Fibroblast of lung (primary cell): Measurements from ENCODE around the gene SH3YL1. TPM values are rescaled to one million over a fixed set of nuclear protein-coding genes. Genes with fewer than 3 reads are reported as not detected.

Experiments used
- DNase-seq, 2 donors: peaks; one replicate each; pipeline versions ENCODE4 v3.0.0 to v3.0.0-alpha.2; 2010; ENCODE audit warnings: low read depth in 2 of 2
- H2AFZ ChIP-seq: 2 replicates; pipeline ENCODE4 v1.5.1; 2012; ENCODE audit warnings: low read length, control low read depth, inconsistent platforms
- H3K27ac ChIP-seq: 2 replicates; pipeline ENCODE4 v1.5.1; 2011; ENCODE audit warnings: low read length, control low read depth; ENCODE audit not compliant: insufficient read depth
- H3K27me3 ChIP-seq: 2 replicates; pipeline ENCODE4 v1.5.1; 2011; ENCODE audit warnings: mild to moderate bottlenecking, low read length; ENCODE audit not compliant: control insufficient read depth, insufficient read depth
- H3K36me3 ChIP-seq: 2 replicates; pipeline ENCODE4 v1.5.1; 2011; ENCODE audit warnings: low read length; ENCODE audit not compliant: control insufficient read depth, insufficient read depth
- H3K4me1 ChIP-seq: 2 replicates; pipeline ENCODE4 v1.5.1; 2011; ENCODE audit warnings: low read length; ENCODE audit not compliant: control insufficient read depth, insufficient read depth; ENCODE audit errors: extremely low read depth
- H3K4me2 ChIP-seq: 2 replicates; pipeline ENCODE4 v1.5.1; 2011; ENCODE audit warnings: low read length, control low read depth; ENCODE audit not compliant: insufficient read depth; ENCODE audit errors: extremely low read depth
- H3K4me3 ChIP-seq, 4 experiments: fragments of 200-600 bp in 1 of 4; sonication (generic) in 1 of 4; replicated peaks in 1 of 4; 2 replicates each; pipeline ENCODE4 v1.5.1; 2011 to 2016; ENCODE audit warnings: low read length in 4 of 4, low read depth in 3 of 4, mild to moderate bottlenecking in 3 of 4, control low read depth in 2 of 4, inconsistent platforms in 1 of 4, mixed read lengths in 1 of 4; ENCODE audit not compliant: insufficient read depth in 1 of 4; ENCODE audit errors: control extremely low read depth in 1 of 4
- H3K79me2 ChIP-seq: 2 replicates; pipeline ENCODE4 v1.5.1; 2012; ENCODE audit warnings: mild to moderate bottlenecking, low read length, inconsistent platforms; ENCODE audit not compliant: control insufficient read depth, insufficient read depth
- H3K9ac ChIP-seq: 2 replicates; pipeline ENCODE4 v1.5.1; 2011; ENCODE audit warnings: mild to moderate bottlenecking, low read length, control low read depth; ENCODE audit not compliant: insufficient read depth
- H3K9me3 ChIP-seq: 2 replicates; pipeline ENCODE4 v1.5.1; 2012; ENCODE audit warnings: low read depth, low read length; ENCODE audit not compliant: control insufficient read depth, insufficient read depth
- H4K20me1 ChIP-seq: 2 replicates; pipeline ENCODE4 v1.5.1; 2011; ENCODE audit warnings: low read length; ENCODE audit not compliant: control insufficient read depth, insufficient read depth; ENCODE audit errors: extremely low read depth
- EZH2 ChIP-seq: IDR thresholded peaks from 2 replicates; pipeline ENCODE4 v1.5.1; 2012; ENCODE audit warnings: low read length, control low read depth, mild to moderate bottlenecking; ENCODE audit errors: missing control alignments
- polyA plus RNA-seq, 2 donors: library from polyadenylated mRNA; depleted of rRNA in 1 of 2; stranded (reverse) in 1 of 2; unstranded in 1 of 2; fragments of >200 nt; gene quantifications; 2 replicates each; pipeline ENCODE4 v1.2.1, GENCODE V29; 2011 to 2012; ENCODE audit warnings: missing spikeins in 1 of 2
- total RNA-seq: library from RNA; depleted of rRNA; stranded (reverse); fragments of >200 nt; gene quantifications from 2 replicates; pipeline ENCODE4 v1.2.1, GENCODE V29; 2014
- TF ChIP-seq, protein P1 (sequence below), 2 donors: IDR thresholded peaks in 1 of 2; conservative IDR thresholded peaks in 1 of 2; 1 replicate in 1 of 2; 2 replicates in 1 of 2; pipeline ENCODE4 v1.5.1; 2011 to 2012; ENCODE audit warnings: low read length in 2 of 2, control low read depth in 1 of 2, inconsistent platforms in 1 of 2, low read depth in 1 of 2, mild to moderate bottlenecking in 1 of 2

SH3YL1 gene
- total and polyA plus RNA-seq, 2 donors (not counting 1 experiment from before 2014, with no cell fraction given) = 36.5 to 37.9 TPM

DNA sequence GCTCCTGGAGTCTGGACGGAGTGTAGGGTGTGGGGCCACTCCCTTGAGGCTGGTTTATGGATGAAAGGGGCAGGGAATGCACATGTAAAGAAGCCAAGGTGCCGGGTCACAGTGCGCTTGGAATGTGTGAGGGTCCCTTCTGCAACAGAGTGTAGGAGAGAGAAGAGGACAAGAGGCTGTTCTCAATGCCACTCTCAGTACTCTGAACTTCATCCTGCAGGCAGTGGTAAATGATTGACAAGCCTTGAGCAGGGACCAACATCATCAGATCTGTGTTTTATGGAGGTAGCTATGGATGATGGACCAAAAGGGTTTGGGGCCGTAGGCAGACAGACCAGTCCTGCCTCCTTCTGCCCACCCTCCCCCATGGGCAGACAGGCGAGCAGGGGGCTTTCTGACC is 31.3 kb upstream of the SH3YL1 start:
- Histone ChIP-seq H3K9ac (no peak overlapping the region), H3K27me3 (no peaks in the 10 kb centered on the region), H3K79me2 (no peaks in the 10 kb centered on the region), H3K4me3 (no peak overlapping the region), H3K9me3 (no peaks in the 10 kb centered on the region), H3K4me2 (no peak overlapping the region), H4K20me1 (no peaks in the 10 kb centered on the region), H3K4me1 (no peaks in the 10 kb centered on the region), H2AFZ (no peak overlapping the region), H3K36me3 (no peaks in the 10 kb centered on the region), H3K27ac (no peak overlapping the region)
- TF ChIP-seq, protein P1, sequence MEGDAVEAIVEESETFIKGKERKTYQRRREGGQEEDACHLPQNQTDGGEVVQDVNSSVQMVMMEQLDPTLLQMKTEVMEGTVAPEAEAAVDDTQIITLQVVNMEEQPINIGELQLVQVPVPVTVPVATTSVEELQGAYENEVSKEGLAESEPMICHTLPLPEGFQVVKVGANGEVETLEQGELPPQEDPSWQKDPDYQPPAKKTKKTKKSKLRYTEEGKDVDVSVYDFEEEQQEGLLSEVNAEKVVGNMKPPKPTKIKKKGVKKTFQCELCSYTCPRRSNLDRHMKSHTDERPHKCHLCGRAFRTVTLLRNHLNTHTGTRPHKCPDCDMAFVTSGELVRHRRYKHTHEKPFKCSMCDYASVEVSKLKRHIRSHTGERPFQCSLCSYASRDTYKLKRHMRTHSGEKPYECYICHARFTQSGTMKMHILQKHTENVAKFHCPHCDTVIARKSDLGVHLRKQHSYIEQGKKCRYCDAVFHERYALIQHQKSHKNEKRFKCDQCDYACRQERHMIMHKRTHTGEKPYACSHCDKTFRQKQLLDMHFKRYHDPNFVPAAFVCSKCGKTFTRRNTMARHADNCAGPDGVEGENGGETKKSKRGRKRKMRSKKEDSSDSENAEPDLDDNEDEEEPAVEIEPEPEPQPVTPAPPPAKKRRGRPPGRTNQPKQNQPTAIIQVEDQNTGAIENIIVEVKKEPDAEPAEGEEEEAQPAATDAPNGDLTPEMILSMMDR (conservative IDR thresholded peaks at IDR 0.05 in 1 of 2, IDR thresholded peaks at IDR 0.05 in 1 of 2; ENCODE audit: low read depth in 1 of 2, low read length in 2 of 2) = no peak
- TF ChIP-seq EZH2 = no peak
- DNase-seq = no peak

DNA sequence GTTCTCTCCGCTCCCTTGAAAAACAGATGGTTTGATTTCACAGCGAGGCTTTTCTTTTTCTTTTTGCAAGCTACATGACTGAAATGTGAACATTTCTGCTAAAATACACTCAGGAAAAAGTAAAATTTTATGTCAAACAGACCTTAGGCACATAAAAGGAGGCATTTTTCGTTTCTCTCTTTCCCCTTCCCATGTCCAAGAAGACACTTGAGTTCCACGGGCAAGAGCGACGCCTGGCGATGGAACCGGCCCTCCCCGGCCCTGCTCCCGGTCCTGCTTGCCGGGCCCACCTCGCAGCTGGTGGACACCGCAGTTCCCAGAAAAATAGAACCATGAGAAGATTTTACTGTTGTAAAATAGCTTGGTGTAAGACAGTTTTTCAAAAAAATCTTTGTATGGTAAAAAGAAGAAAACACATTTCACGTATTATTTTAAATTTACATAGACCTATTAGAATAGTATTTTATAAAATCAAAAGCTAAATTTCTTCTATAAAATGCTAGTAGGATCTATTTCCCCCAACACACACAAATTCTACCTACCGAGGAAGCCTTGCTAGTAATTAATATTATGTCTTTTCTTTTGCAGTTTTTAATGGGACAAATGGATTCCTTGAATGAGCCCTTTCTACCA is 26.4 kb upstream of the SH3YL1 start:
- Histone ChIP-seq H3K27ac (no peak overlapping the region), H4K20me1 (no peaks in the 10 kb centered on the region), H3K4me3 (peak overlapping the region; percentile 43 to 62 (median 56)), H3K9ac (no peak overlapping the region), H3K9me3 (no peaks in the 10 kb centered on the region), H3K4me1 (no peaks in the 10 kb centered on the region), H3K36me3 (no peaks in the 10 kb centered on the region), H3K4me2 (peak overlapping the region; percentile 76), H2AFZ (peak overlapping the region; percentile 1), H3K79me2 (no peaks in the 10 kb centered on the region), H3K27me3 (peaks cover 6% of the 10 kb centered on the region)
- TF ChIP-seq EZH2 = no peak
- TF ChIP-seq, protein P1 (conservative IDR thresholded peaks at IDR 0.05 in 1 of 2, IDR thresholded peaks at IDR 0.05 in 1 of 2; ENCODE audit: low read depth in 1 of 2, low read length in 2 of 2) = peak; percentile 77 to 94
- peak; percentile 73 to 83 for DNase-seq

DNA sequence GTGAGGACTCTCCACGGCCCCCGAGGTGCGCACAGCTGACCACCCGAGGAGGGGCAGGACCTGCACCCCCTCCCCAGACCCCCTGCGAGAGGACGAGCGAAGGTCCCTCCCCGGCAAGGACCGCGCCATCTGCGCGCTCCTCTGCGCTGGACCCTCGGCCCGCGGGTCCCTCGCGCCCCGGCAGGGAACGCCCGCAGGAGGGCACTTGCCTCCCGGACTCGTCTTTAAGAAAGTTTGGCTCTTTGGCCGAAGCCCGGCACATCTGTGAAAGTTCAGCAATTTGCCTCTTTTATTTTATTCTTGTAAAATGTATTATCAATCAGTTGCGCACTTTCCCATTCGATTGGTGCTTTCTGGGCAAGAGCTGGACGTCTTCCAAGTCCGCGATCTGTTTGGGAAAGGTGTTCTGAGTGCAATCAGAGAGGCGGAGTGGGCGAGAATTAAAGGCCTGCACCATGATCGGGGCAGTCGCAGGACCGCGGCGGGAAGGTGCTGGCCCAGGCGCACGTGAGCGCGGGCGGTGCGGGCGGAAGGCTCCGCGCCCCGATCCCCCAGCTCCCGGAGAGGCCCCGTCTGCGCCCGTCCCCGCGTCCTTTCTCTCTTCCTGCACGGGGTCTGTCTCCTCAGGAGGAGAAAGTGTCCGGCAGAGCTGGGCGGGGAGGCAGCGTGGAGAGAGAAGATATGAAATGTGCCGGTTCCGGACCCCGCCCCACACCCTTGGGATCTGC is 25.7 kb upstream of the SH3YL1 start:
- peaks cover 3% of the 10 kb centered on the region for H3K4me1 ChIP-seq
- peak overlapping the region; percentile 1 for H2AFZ ChIP-seq
- TF ChIP-seq EZH2 = peak; percentile 90
- TF ChIP-seq, protein P1 (conservative IDR thresholded peaks at IDR 0.05 in 1 of 2, IDR thresholded peaks at IDR 0.05 in 1 of 2; ENCODE audit: low read depth in 1 of 2, low read length in 2 of 2) = no peak
- no peaks in the 10 kb centered on the region for H3K79me2 ChIP-seq
- H3K9ac ChIP-seq = no peak overlapping the region
- H3K4me2 ChIP-seq = peak overlapping the region; percentile 76
- H3K36me3 ChIP-seq = no peaks in the 10 kb centered on the region
- H3K9me3 ChIP-seq = no peaks in the 10 kb centered on the region
- H4K20me1 ChIP-seq = no peaks in the 10 kb centered on the region
- peaks cover 6% of the 10 kb centered on the region for H3K27me3 ChIP-seq
- H3K27ac ChIP-seq = no peak overlapping the region
- DNase-seq = peak; percentile 9 to 26
- H3K4me3 ChIP-seq = peak overlapping the region; percentile 43 to 62 (median 56)
